Neuronal stem cell (in vitro differentiated cells): ENCODE data around the gene TESPA1.

ENCODE experiments used
- DNase-seq: peaks from one replicate; pipeline ENCODE4 v3.0.0-alpha.2; 2013; ENCODE audit warnings: low spot score
- H2AFZ ChIP-seq: one replicate; pipeline ENCODE4 v1.6.1; 2013; ENCODE audit warnings: mild to moderate bottlenecking, low read length, inconsistent platforms
- H2AK5ac ChIP-seq: 2 replicates; pipeline ENCODE4 v1.6.1; 2013; ENCODE audit warnings: low read depth, mild to moderate bottlenecking, inconsistent platforms, low read length, moderate library complexity, mixed read lengths
- H2BK120ac ChIP-seq: 2 replicates; pipeline ENCODE4 v1.6.1; 2013; ENCODE audit warnings: low read depth, mild to moderate bottlenecking, inconsistent platforms, low read length, moderate library complexity, mixed read lengths
- H2BK12ac ChIP-seq: one replicate; pipeline ENCODE4 v1.6.1; 2013; ENCODE audit warnings: low read length, inconsistent platforms
- H2BK15ac ChIP-seq: 2 replicates; pipeline ENCODE4 v1.6.1; 2013; ENCODE audit warnings: mild to moderate bottlenecking, low read length, inconsistent platforms, mixed read lengths
- H2BK5ac ChIP-seq: one replicate; pipeline ENCODE4 v1.6.1; 2013; ENCODE audit warnings: inconsistent platforms, mild to moderate bottlenecking, low read length, moderate library complexity
- H3K14ac ChIP-seq: one replicate; pipeline ENCODE4 v1.6.1; 2013; ENCODE audit warnings: low read length, inconsistent platforms
- H3K18ac ChIP-seq: 2 replicates; pipeline ENCODE4 v1.6.1; 2013; ENCODE audit warnings: low read length, inconsistent platforms
- H3K23ac ChIP-seq: 2 replicates; pipeline ENCODE4 v1.6.1; 2013; ENCODE audit warnings: low read depth, mild to moderate bottlenecking, mixed read lengths, low read length, inconsistent platforms; ENCODE audit not compliant: poor library complexity
- H3K27ac ChIP-seq: replicated peaks from 3 replicates; pipeline ENCODE4 v1.5.1; 2013; ENCODE audit warnings: low read length, inconsistent platforms
- H3K27me3 ChIP-seq, 3 experiments: 2 replicates each; pipeline ENCODE4 v1.6.1; 2013; ENCODE audit warnings: low read length in 3 of 3, mild to moderate bottlenecking in 2 of 3, inconsistent platforms in 1 of 3, low read depth in 1 of 3, mixed read lengths in 1 of 3, moderate library complexity in 1 of 3; ENCODE audit not compliant: control insufficient read depth in 3 of 3, insufficient read depth in 3 of 3
- H3K36me3 ChIP-seq, 2 donors: replicated peaks in 1 of 2; 2 replicates each; pipeline ENCODE4 v1.6.1; 2013; ENCODE audit warnings: low read length in 2 of 2; ENCODE audit not compliant: control insufficient read depth in 2 of 2, insufficient read depth in 2 of 2
- H3K4ac ChIP-seq: 2 replicates; pipeline ENCODE4 v1.6.1; 2013; ENCODE audit warnings: inconsistent platforms, mild to moderate bottlenecking, low read length, moderate library complexity
- H3K4me1 ChIP-seq, 2 donors: 1 replicate in 1 of 2; 2 replicates in 1 of 2; pipeline ENCODE4 v1.6.1; 2013; ENCODE audit warnings: low read length in 2 of 2, low read depth in 1 of 2; ENCODE audit not compliant: control insufficient read depth in 2 of 2, insufficient read depth in 1 of 2
- H3K4me2 ChIP-seq: one replicate; pipeline ENCODE4 v1.6.1; 2013; ENCODE audit warnings: mild to moderate bottlenecking, low read length, inconsistent platforms; ENCODE audit not compliant: insufficient read depth, poor library complexity, severe bottlenecking
- H3K4me3 ChIP-seq, 2 donors: 2 replicates each; pipeline ENCODE4 v1.5.1; 2013; ENCODE audit warnings: low read length in 2 of 2, mild to moderate bottlenecking in 2 of 2, inconsistent platforms in 1 of 2, moderate library complexity in 1 of 2
- H3K79me1 ChIP-seq: one replicate; pipeline ENCODE4 v1.6.1; 2013; ENCODE audit warnings: low read depth, mild to moderate bottlenecking, inconsistent platforms, low read length, moderate library complexity
- H3K9ac ChIP-seq: one replicate; pipeline ENCODE4 v1.6.1; 2013; ENCODE audit warnings: mild to moderate bottlenecking, low read depth, low read length, inconsistent platforms; ENCODE audit not compliant: poor library complexity
- H3K9me3 ChIP-seq, 2 donors: replicated peaks in 1 of 2; 2 replicates each; pipeline versions ENCODE3 to v1.6.1; 2013; ENCODE audit warnings: low read length in 2 of 2, mild to moderate bottlenecking in 2 of 2, inconsistent platforms in 1 of 2, low read depth in 1 of 2, mixed read lengths in 1 of 2, moderate library complexity in 1 of 2; ENCODE audit not compliant: control insufficient read depth in 2 of 2, insufficient read depth in 1 of 2
- H4K8ac ChIP-seq: one replicate; pipeline ENCODE4 v1.6.1; 2013; ENCODE audit warnings: low read depth, mild to moderate bottlenecking, inconsistent platforms, low read length, moderate library complexity
- H4K91ac ChIP-seq: one replicate; pipeline ENCODE4 v1.6.1; 2013; ENCODE audit warnings: low read length, low read depth, mild to moderate bottlenecking, inconsistent platforms; ENCODE audit not compliant: poor library complexity
- WGBS, 2 donors: extraction: QIAGEN DNeasy Blood & Tissue Kit; methylation state at CpG; one replicate each; pipeline ENCODE4 v1.1.7; 2013; ENCODE audit warnings: missing lambda C conversion rate in 2 of 2, mixed read lengths in 1 of 2; ENCODE audit not compliant: insufficient read length in 2 of 2, insufficient replicate concordance in 1 of 2; ENCODE audit errors: extremely low coverage in 2 of 2; 5-methylcytosine and 5-hydroxymethylcytosine counted together

The TESPA1 gene

DNA sequence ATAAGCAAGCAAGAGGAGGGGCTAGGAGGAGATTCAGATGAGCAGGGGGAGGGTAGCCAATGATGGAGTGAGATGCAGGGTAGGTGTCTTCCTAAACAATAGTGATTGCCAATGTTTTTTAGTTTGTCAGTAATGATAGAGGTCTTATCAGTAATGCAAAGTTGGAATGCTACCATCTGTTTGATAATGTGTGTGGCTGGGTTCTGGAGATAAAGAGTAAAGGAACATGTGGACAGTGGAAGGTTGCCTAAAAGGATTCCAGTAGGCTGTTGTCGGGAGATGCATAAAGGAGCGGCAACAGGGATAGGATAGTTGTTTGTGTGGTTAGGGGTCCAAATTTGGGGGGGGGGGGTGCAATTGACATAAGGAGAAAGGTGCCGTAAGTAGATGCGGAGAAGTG lies 52.5 kb downstream of the TESPA1 start:
- H4K8ac ChIP-seq: no peak overlapping the region
- H3K9ac ChIP-seq: no peak overlapping the region
- no peak for DNase-seq
- no peak overlapping the region for H3K4me3 ChIP-seq
- H2AK5ac ChIP-seq: no peak overlapping the region
- no peak overlapping the region for H3K4me2 ChIP-seq
- H4K91ac ChIP-seq: no peak overlapping the region
- no peak overlapping the region for H3K4ac ChIP-seq
- H3K79me1 ChIP-seq: no peaks in the 10 kb centered on the region
- H3K9me3 ChIP-seq: no peaks in the 10 kb centered on the region
- no peaks in the 10 kb centered on the region for H3K4me1 ChIP-seq
- no peak overlapping the region for H2AFZ ChIP-seq
- no peak overlapping the region for H2BK5ac ChIP-seq
- H2BK15ac ChIP-seq: no peak overlapping the region
- no peak overlapping the region for H3K14ac ChIP-seq
- no peak overlapping the region for H2BK12ac ChIP-seq
- no peak overlapping the region for H2BK120ac ChIP-seq
- H3K27me3 ChIP-seq: no peaks in the 10 kb centered on the region
- H3K18ac ChIP-seq: no peak overlapping the region
- no peak overlapping the region for H3K23ac ChIP-seq
- no CpG with 5 or more reads among the region's 4 CpGs for WGBS, 2 donors
- H3K27ac ChIP-seq: no peak overlapping the region
- no peaks in the 10 kb centered on the region for H3K36me3 ChIP-seq

DNA sequence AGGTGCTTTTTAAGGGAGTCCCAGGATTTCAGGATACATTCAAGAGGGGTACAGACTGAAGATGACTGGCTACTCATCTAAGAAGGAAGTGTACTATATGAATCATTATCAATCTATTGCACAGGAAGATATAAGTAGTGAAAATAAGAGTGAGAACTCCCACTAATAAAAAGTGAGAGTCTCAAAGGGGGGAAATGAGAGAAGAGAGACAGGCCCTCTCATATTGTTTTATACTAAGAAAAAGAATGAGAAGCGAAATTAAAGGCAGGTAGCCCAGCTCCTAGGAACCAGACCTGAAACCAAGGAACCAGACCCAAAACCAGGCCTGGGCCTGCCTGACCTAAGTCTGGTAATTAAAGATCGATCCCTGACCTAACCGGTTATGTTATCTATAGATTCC lies 54.6 kb downstream of the TESPA1 start:
- H3K9ac ChIP-seq: no peak overlapping the region
- H2BK120ac ChIP-seq: no peak overlapping the region
- no peaks in the 10 kb centered on the region for H3K27me3 ChIP-seq
- no peak overlapping the region for H3K23ac ChIP-seq
- no peak overlapping the region for H3K4me2 ChIP-seq
- no peak overlapping the region for H3K27ac ChIP-seq
- no peak overlapping the region for H2AK5ac ChIP-seq
- no peak overlapping the region for H2BK5ac ChIP-seq
- no peaks in the 10 kb centered on the region for H3K36me3 ChIP-seq
- H3K14ac ChIP-seq: no peak overlapping the region
- no peak overlapping the region for H3K18ac ChIP-seq
- no CpG with 5 or more reads among the region's 3 CpGs for WGBS, 2 donors
- H3K9me3 ChIP-seq: no peaks in the 10 kb centered on the region
- no peak overlapping the region for H4K8ac ChIP-seq
- no peak overlapping the region for H3K4me3 ChIP-seq
- no peaks in the 10 kb centered on the region for H3K79me1 ChIP-seq
- no peak overlapping the region for H2AFZ ChIP-seq
- H4K91ac ChIP-seq: no peak overlapping the region
- no peaks in the 10 kb centered on the region for H3K4me1 ChIP-seq
- H2BK12ac ChIP-seq: no peak overlapping the region
- H2BK15ac ChIP-seq: no peak overlapping the region
- no peak overlapping the region for H3K4ac ChIP-seq
- DNase-seq: no peak

DNA sequence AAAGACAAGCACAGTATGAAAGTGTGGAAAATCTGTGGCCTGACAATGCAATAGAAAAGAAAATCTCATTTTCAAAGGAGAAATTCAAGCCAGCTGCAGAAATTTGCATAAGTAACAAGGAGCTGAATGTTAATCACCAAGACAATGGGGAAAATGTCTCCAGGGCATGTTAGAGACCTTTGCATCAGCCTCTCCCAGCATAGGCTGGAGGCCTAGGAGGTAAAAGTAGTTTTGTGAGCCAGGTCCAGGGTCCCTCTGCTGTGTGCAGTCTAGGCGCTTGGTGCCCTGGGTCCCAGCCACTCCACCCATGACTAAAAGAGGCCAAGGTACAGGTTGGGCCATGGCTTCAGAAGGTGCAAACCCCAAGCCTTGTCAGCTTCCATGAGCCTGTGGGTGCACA lies 58.3 kb downstream of the TESPA1 start:
- Histone ChIP-seq H3K27me3 (no peaks in the 10 kb centered on the region), H2BK120ac (no peak overlapping the region), H3K27ac (no peak overlapping the region), H2BK15ac (no peak overlapping the region), H3K23ac (no peak overlapping the region), H3K4ac (no peak overlapping the region), H3K4me3 (no peak overlapping the region), H2BK12ac (no peak overlapping the region), H3K4me2 (no peak overlapping the region), H3K36me3 (no peaks in the 10 kb centered on the region), H3K79me1 (no peaks in the 10 kb centered on the region), H2BK5ac (no peak overlapping the region), H3K9me3 (no peaks in the 10 kb centered on the region), H4K91ac (no peak overlapping the region), H4K8ac (no peak overlapping the region), H3K4me1 (no peaks in the 10 kb centered on the region), H3K18ac (no peak overlapping the region), H3K9ac (no peak overlapping the region), H2AK5ac (no peak overlapping the region), H3K14ac (no peak overlapping the region), H2AFZ (no peak overlapping the region)
- WGBS, 2 donors: no CpG with 5 or more reads among the region's 1 CpG
- no peak for DNase-seq

DNA sequence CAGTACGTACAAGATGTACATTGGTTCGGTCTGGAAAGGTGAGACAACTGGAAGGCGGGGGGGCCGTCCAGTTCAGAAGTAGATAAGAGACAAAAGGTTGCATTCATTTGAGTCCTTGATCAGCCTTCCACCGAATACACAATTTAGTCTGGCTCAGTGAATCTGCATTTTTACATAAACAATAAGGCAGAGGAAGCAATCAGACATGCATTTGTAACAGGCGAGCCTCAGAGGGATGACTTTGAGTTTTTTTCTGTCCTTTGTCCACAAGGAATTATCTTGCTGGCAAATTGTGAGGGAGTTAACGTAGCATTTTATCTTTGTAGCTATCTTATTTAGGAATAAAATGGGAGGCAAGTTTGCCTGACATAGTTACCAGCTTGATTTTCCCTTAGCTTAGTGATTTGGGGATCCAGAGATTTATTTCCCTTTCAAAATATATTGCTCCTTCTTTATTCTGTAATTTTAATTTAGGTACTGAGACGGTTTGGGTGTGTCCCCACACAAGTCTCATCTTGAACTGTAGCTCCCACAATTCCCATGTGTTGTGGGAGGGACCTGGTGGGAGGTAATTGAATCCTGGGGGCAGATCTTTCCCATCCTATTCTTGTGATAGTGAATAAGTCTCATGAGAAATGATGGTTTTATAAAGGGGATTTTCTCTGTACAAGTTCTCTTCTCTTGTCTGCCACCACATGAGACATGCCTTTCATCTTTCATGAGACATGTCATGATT lies 59.4 kb downstream of the TESPA1 start:
- Histone ChIP-seq H2BK15ac (no peak overlapping the region), H3K79me1 (no peaks in the 10 kb centered on the region), H3K9ac (no peak overlapping the region), H3K36me3 (no peaks in the 10 kb centered on the region), H2AK5ac (no peak overlapping the region), H2BK12ac (no peak overlapping the region), H3K14ac (no peak overlapping the region), H2BK5ac (no peak overlapping the region), H3K4me2 (no peak overlapping the region), H3K4ac (no peak overlapping the region), H3K27me3 (no peaks in the 10 kb centered on the region), H3K18ac (no peak overlapping the region), H3K23ac (no peak overlapping the region), H3K4me3 (no peak overlapping the region), H4K91ac (no peak overlapping the region), H2BK120ac (no peak overlapping the region), H3K27ac (no peak overlapping the region), H3K9me3 (no peaks in the 10 kb centered on the region), H2AFZ (no peak overlapping the region), H3K4me1 (no peaks in the 10 kb centered on the region), H4K8ac (no peak overlapping the region)
- no peak for DNase-seq
- no CpG with 5 or more reads among the region's 8 CpGs for WGBS, 2 donors
